H1 (cell line): ENCODE measurements around the gene LIMS1. TPM values are rescaled to one million over a fixed set of nuclear protein-coding genes. Genes with fewer than 3 reads are reported as not detected.
"Not testable (repeated sequence)": the region's sequence is repeated elsewhere in the genome, so short reads cannot be mapped to it uniquely, and the experiment has no call there.

Experiments used
- CTCF ChIA-PET: fragments of 300-600 bp; sonication (Branson Sonifier 250); formaldehyde crosslinking; loops from one replicate; lab custom pipeline; 2021; ENCODE audit not compliant: partially characterized antibody; lab: Charles Lee
- POLR2A ChIA-PET: fragments of 300-600 bp; sonication (Branson Sonifier 250); formaldehyde crosslinking; loops from one replicate; lab custom pipeline; 2021; ENCODE audit warnings: inconsistent platforms; ENCODE audit not compliant: partially characterized antibody; lab: Charles Lee
- DNase-seq, 2 experiments: peaks; one replicate each; pipeline versions ENCODE4 v3.0.0 to v3.0.0-alpha.2; 2010 to 2022; ENCODE audit warnings: low spot score in 2 of 2, low read depth in 1 of 2, mixed read lengths in 1 of 2
- FAIRE-seq: peaks from 2 replicates; lab custom pipeline; 2011; peaks lifted over from hg19 to GRCh38; lab: Jason Lieb, UNC
- H2AFZ ChIP-seq: 2 replicates; pipeline ENCODE4 v1.8.1; 2012; ENCODE audit warnings: low read length, inconsistent platforms
- H2AK5ac ChIP-seq: 2 replicates; pipeline ENCODE4 v1.6.1; 2013; ENCODE audit warnings: low read depth, low read length
- H2BK120ac ChIP-seq: replicated peaks from 2 replicates; pipeline ENCODE3; 2013; ENCODE audit warnings: low read depth, low read length, inconsistent platforms
- H2BK12ac ChIP-seq: 2 replicates; pipeline ENCODE4 v1.6.1; 2013; ENCODE audit warnings: low read depth, low read length
- H2BK15ac ChIP-seq: 2 replicates; pipeline ENCODE4 v1.6.1; 2013; ENCODE audit warnings: low read length
- H2BK20ac ChIP-seq: 2 replicates; pipeline ENCODE4 v1.6.1; 2013; ENCODE audit warnings: low read length
- H2BK5ac ChIP-seq: 2 replicates; pipeline ENCODE4 v1.6.1; 2013; ENCODE audit warnings: low read depth, low read length
- H3K14ac ChIP-seq: 2 replicates; pipeline ENCODE4 v1.6.1; 2013; ENCODE audit warnings: inconsistent platforms; ENCODE audit not compliant: insufficient read length
- H3K18ac ChIP-seq: 2 replicates; pipeline ENCODE4 v1.6.1; 2013; ENCODE audit warnings: low read length; ENCODE audit errors: extremely low read depth
- H3K23ac ChIP-seq: 2 replicates; pipeline ENCODE4 v1.6.1; 2013; ENCODE audit warnings: inconsistent platforms; ENCODE audit not compliant: insufficient read length
- H3K23me2 ChIP-seq: 2 replicates; pipeline ENCODE4 v1.6.1; 2013; ENCODE audit warnings: low read depth, low read length
- H3K27ac ChIP-seq: 2 replicates; pipeline ENCODE4 v1.6.1; 2011; ENCODE audit warnings: low read depth, low read length, inconsistent platforms
- H3K27me3 ChIP-seq, 4 experiments: replicated peaks in 1 of 4; 1 replicate in 1 of 4; 2 replicates in 3 of 4; pipeline versions ENCODE4 v1.6.1 to v1.8.1; 2011 to 2013; ENCODE audit warnings: low read length in 3 of 4, mild to moderate bottlenecking in 3 of 4, inconsistent platforms in 2 of 4, mixed read lengths in 2 of 4, moderate library complexity in 1 of 4; ENCODE audit not compliant: control insufficient read depth in 3 of 4, insufficient read depth in 3 of 4; ENCODE audit errors: extremely low read depth in 1 of 4
- H3K36me3 ChIP-seq, 4 experiments: 2 replicates each; pipeline versions ENCODE4 v1.6.1 to v1.8.1; 2011 to 2013; ENCODE audit warnings: mild to moderate bottlenecking in 4 of 4, low read length in 3 of 4, moderate library complexity in 2 of 4, control low read depth in 1 of 4, inconsistent platforms in 1 of 4; ENCODE audit not compliant: insufficient read depth in 4 of 4, control insufficient read depth in 2 of 4
- H3K4ac ChIP-seq: replicated peaks from 2 replicates; pipeline ENCODE3; 2013; ENCODE audit warnings: low read length, low read depth, mixed read lengths, inconsistent platforms; ENCODE audit not compliant: insufficient read length
- H3K4me1 ChIP-seq, 4 experiments: replicated peaks in 1 of 4; 1 replicate in 1 of 4; 2 replicates in 3 of 4; pipeline versions ENCODE4 v1.6.1 to v1.8.1; 2011 to 2013; ENCODE audit warnings: low read length in 3 of 4, inconsistent platforms in 2 of 4, mixed read lengths in 1 of 4; ENCODE audit not compliant: insufficient read depth in 4 of 4, control insufficient read depth in 3 of 4
- H3K4me2 ChIP-seq, 2 experiments: 2 replicates each; pipeline versions ENCODE4 v1.6.1 to v1.8.1; 2011 to 2013; ENCODE audit warnings: low read depth in 2 of 2, low read length in 2 of 2, control low read depth in 1 of 2, inconsistent platforms in 1 of 2, mild to moderate bottlenecking in 1 of 2; ENCODE audit not compliant: insufficient read depth in 1 of 2
- H3K4me3 ChIP-seq, 4 experiments: fragments of 200-600, 300-600 bp in 1 of 4; sonication (generic), shearing (Covaris generic), sonication (Bioruptor Twin) in 1 of 4; 2 replicates each; pipeline versions ENCODE4 v1.5.1 to v1.8.1; 2011 to 2016; ENCODE audit warnings: low read length in 4 of 4, low read depth in 3 of 4, control low read depth in 2 of 4, inconsistent platforms in 2 of 4, mild to moderate bottlenecking in 2 of 4, mixed read lengths in 1 of 4, moderate library complexity in 1 of 4; ENCODE audit not compliant: insufficient read depth in 2 of 4; ENCODE audit errors: extremely low read depth in 1 of 4
- H3K56ac ChIP-seq: replicated peaks from 2 replicates; pipeline ENCODE3; 2013; ENCODE audit warnings: low read depth, mild to moderate bottlenecking, mixed read lengths, low read length, inconsistent platforms; ENCODE audit not compliant: insufficient read length
- H3K79me1 ChIP-seq: 2 replicates; pipeline ENCODE4 v1.6.1; 2013; ENCODE audit warnings: low read depth, low read length, control low read depth
- H3K79me2 ChIP-seq, 2 experiments: 2 replicates each; pipeline versions ENCODE4 v1.6.1 to v1.8.1; 2012 to 2013; ENCODE audit warnings: low read length in 2 of 2, mild to moderate bottlenecking in 2 of 2, inconsistent platforms in 1 of 2; ENCODE audit not compliant: insufficient read depth in 2 of 2, control insufficient read depth in 1 of 2
- H3K9ac ChIP-seq, 4 experiments: replicated peaks in 1 of 4; 1 replicate in 1 of 4; 2 replicates in 3 of 4; pipeline versions ENCODE4 v1.6.1 to v1.8.1; 2011 to 2013; ENCODE audit warnings: low read depth in 3 of 4, low read length in 3 of 4, control low read depth in 2 of 4, mild to moderate bottlenecking in 2 of 4, moderate library complexity in 2 of 4, inconsistent platforms in 1 of 4; ENCODE audit errors: extremely low read depth in 1 of 4
- H3K9me3 ChIP-seq, 2 experiments: 2 replicates each; pipeline versions ENCODE4 v1.6.1 to v1.8.1; 2012 to 2013; ENCODE audit warnings: mild to moderate bottlenecking in 2 of 2, moderate library complexity in 2 of 2, control low read depth in 1 of 2, inconsistent platforms in 1 of 2, low read depth in 1 of 2, low read length in 1 of 2, mixed read lengths in 1 of 2; ENCODE audit not compliant: insufficient read depth in 2 of 2
- H4K20me1 ChIP-seq, 2 experiments: replicated peaks in 1 of 2; 2 replicates each; pipeline versions ENCODE3 to v1.8.1; 2011 to 2013; ENCODE audit warnings: inconsistent platforms in 2 of 2, low read length in 2 of 2, mild to moderate bottlenecking in 1 of 2; ENCODE audit not compliant: insufficient read depth in 2 of 2, control insufficient read depth in 1 of 2
- H4K5ac ChIP-seq: 2 replicates; pipeline ENCODE4 v1.6.1; 2013; ENCODE audit warnings: low read length, low read depth, mixed read lengths, inconsistent platforms; ENCODE audit not compliant: insufficient read length
- H4K8ac ChIP-seq: 2 replicates; pipeline ENCODE4 v1.8.0; 2013; ENCODE audit warnings: mild to moderate bottlenecking, moderate library complexity, low read length, inconsistent platforms; ENCODE audit not compliant: insufficient read depth; ENCODE audit errors: extremely low read depth
- H4K91ac ChIP-seq: replicated peaks from 2 replicates; pipeline ENCODE3; 2013; ENCODE audit warnings: low read length, mixed read lengths, inconsistent platforms; ENCODE audit not compliant: insufficient read length
- WGBS, 2 experiments: shearing (Covaris generic) in 1 of 2; methylation state at CpG; one replicate each; pipeline versions ENCODE4 v1.1.6 to v1.1.7; 2013 to 2015; ENCODE audit warnings: low lambda C conversion rate in 2 of 2, mixed read lengths in 2 of 2, inconsistent platforms in 1 of 2, low coverage in 1 of 2, missing lambda C conversion rate in 1 of 2; ENCODE audit not compliant: insufficient replicate concordance in 2 of 2, insufficient coverage in 1 of 2, insufficient read length in 1 of 2; ENCODE audit errors: extremely low coverage in 1 of 2, missing lambda C conversion rate in 1 of 2; 5-methylcytosine and 5-hydroxymethylcytosine counted together
- polyA plus RNA-seq, 7 experiments: library from polyadenylated mRNA; depleted of rRNA in 3 of 7; stranded (reverse) in 5 of 7; unstranded in 2 of 7; fragments of >200 nt in 5 of 7; fragments of 200-250 nt in 2 of 7; gene quantifications; 1 replicate in 5 of 7; 2 replicates in 1 of 7; 4 replicates in 1 of 7; pipeline versions ENCODE4 v1.2.1 to v1.2.3, GENCODE V29; 2011 to 2013; ENCODE audit warnings: missing spikeins in 2 of 7, mixed read lengths in 2 of 7
- total RNA-seq: library from RNA; stranded (reverse); fragmentation: NEBNext Ultra II Directional; extraction: Animal tissue kit (Norgen Biotek cat#: 25700); gene quantifications from 2 replicates; pipeline ENCODE4 v1.2.1, GENCODE V29; 2021

LIMS1 gene
- total and polyA plus RNA-seq, 2 of the 8 experiments (the other 6 are each of a cell fraction or from before 2014, with no cell fraction given), result 24.1 to 36.7 TPM

- H3K4me2 ChIP-seq, FAIRE-seq, H4K8ac ChIP-seq, H4K5ac ChIP-seq, H2AFZ ChIP-seq, H3K23me2 ChIP-seq, H3K4me1 ChIP-seq, DNase-seq, H3K79me1 ChIP-seq, H4K20me1 ChIP-seq, POLR2A ChIA-PET, H2AK5ac ChIP-seq, H3K56ac ChIP-seq, H3K36me3 ChIP-seq, H3K9me3 ChIP-seq, H2BK5ac ChIP-seq, H2BK12ac ChIP-seq, H2BK20ac ChIP-seq, H2BK120ac ChIP-seq, H3K14ac ChIP-seq, H4K91ac ChIP-seq, H3K9ac ChIP-seq, H3K27ac ChIP-seq, H3K27me3 ChIP-seq, H3K18ac ChIP-seq, H3K4ac ChIP-seq, H3K23ac ChIP-seq, H3K4me3 ChIP-seq, H2BK15ac ChIP-seq: not testable (repeated sequence)
- 91% methylated on average over 10 of the region's 10 CpGs; no CpG with 5 or more reads in 1 of the 2 experiments for WGBS, 2 experiments
- CTCF ChIA-PET, result interaction anchor here (2.1 kb wide), 1 partner anchor 35 kb away, joined by 8 read pairs; no protein-coding TSS in a partner anchor
- H3K79me2 ChIP-seq, result peaks cover 0 to 14% of the 10 kb centered on the region in 2 experiments; a peak in 2 of 4 replicates
Observed at GRCh38 chr2:108601199-108601598, 66.9 kb downstream of the LIMS1 start.
